H1 (cell line): ENCODE results near the gene ADPRM. TPM values are rescaled to one million over a fixed set of nuclear protein-coding genes. Genes with fewer than 3 reads are reported as not detected.

ENCODE experiments used
- CTCF ChIA-PET: fragments of 300-600 bp; sonication (Branson Sonifier 250); formaldehyde crosslinking; loops from one replicate; lab custom pipeline; 2021; ENCODE audit not compliant: partially characterized antibody; lab: Charles Lee
- POLR2A ChIA-PET: fragments of 300-600 bp; sonication (Branson Sonifier 250); formaldehyde crosslinking; loops from one replicate; lab custom pipeline; 2021; ENCODE audit warnings: inconsistent platforms; ENCODE audit not compliant: partially characterized antibody; lab: Charles Lee
- DNase-seq, 2 experiments: peaks; one replicate each; pipeline versions ENCODE4 v3.0.0 to v3.0.0-alpha.2; 2010 to 2022; ENCODE audit warnings: low spot score in 2 of 2, low read depth in 1 of 2, mixed read lengths in 1 of 2
- FAIRE-seq: peaks from 2 replicates; lab custom pipeline; 2011; peaks lifted over from hg19 to GRCh38; lab: Jason Lieb, UNC
- H2AFZ ChIP-seq: 2 replicates; pipeline ENCODE4 v1.8.1; 2012; ENCODE audit warnings: low read length, inconsistent platforms
- H2AK5ac ChIP-seq: 2 replicates; pipeline ENCODE4 v1.6.1; 2013; ENCODE audit warnings: low read depth, low read length
- H2BK120ac ChIP-seq: replicated peaks from 2 replicates; pipeline ENCODE3; 2013; ENCODE audit warnings: low read depth, low read length, inconsistent platforms
- H2BK12ac ChIP-seq: 2 replicates; pipeline ENCODE4 v1.6.1; 2013; ENCODE audit warnings: low read depth, low read length
- H2BK15ac ChIP-seq: 2 replicates; pipeline ENCODE4 v1.6.1; 2013; ENCODE audit warnings: low read length
- H2BK20ac ChIP-seq: 2 replicates; pipeline ENCODE4 v1.6.1; 2013; ENCODE audit warnings: low read length
- H2BK5ac ChIP-seq: 2 replicates; pipeline ENCODE4 v1.6.1; 2013; ENCODE audit warnings: low read depth, low read length
- H3K14ac ChIP-seq: 2 replicates; pipeline ENCODE4 v1.6.1; 2013; ENCODE audit warnings: inconsistent platforms; ENCODE audit not compliant: insufficient read length
- H3K18ac ChIP-seq: 2 replicates; pipeline ENCODE4 v1.6.1; 2013; ENCODE audit warnings: low read length; ENCODE audit errors: extremely low read depth
- H3K23ac ChIP-seq: 2 replicates; pipeline ENCODE4 v1.6.1; 2013; ENCODE audit warnings: inconsistent platforms; ENCODE audit not compliant: insufficient read length
- H3K23me2 ChIP-seq: 2 replicates; pipeline ENCODE4 v1.6.1; 2013; ENCODE audit warnings: low read depth, low read length
- H3K27ac ChIP-seq: 2 replicates; pipeline ENCODE4 v1.6.1; 2011; ENCODE audit warnings: low read depth, low read length, inconsistent platforms
- H3K27me3 ChIP-seq, 4 experiments: replicated peaks in 1 of 4; 1 replicate in 1 of 4; 2 replicates in 3 of 4; pipeline versions ENCODE4 v1.6.1 to v1.8.1; 2011 to 2013; ENCODE audit warnings: low read length in 3 of 4, mild to moderate bottlenecking in 3 of 4, inconsistent platforms in 2 of 4, mixed read lengths in 2 of 4, moderate library complexity in 1 of 4; ENCODE audit not compliant: control insufficient read depth in 3 of 4, insufficient read depth in 3 of 4; ENCODE audit errors: extremely low read depth in 1 of 4
- H3K36me3 ChIP-seq, 4 experiments: 2 replicates each; pipeline versions ENCODE4 v1.6.1 to v1.8.1; 2011 to 2013; ENCODE audit warnings: mild to moderate bottlenecking in 4 of 4, low read length in 3 of 4, moderate library complexity in 2 of 4, control low read depth in 1 of 4, inconsistent platforms in 1 of 4; ENCODE audit not compliant: insufficient read depth in 4 of 4, control insufficient read depth in 2 of 4
- H3K4ac ChIP-seq: replicated peaks from 2 replicates; pipeline ENCODE3; 2013; ENCODE audit warnings: low read length, low read depth, mixed read lengths, inconsistent platforms; ENCODE audit not compliant: insufficient read length
- H3K4me1 ChIP-seq, 4 experiments: replicated peaks in 1 of 4; 1 replicate in 1 of 4; 2 replicates in 3 of 4; pipeline versions ENCODE4 v1.6.1 to v1.8.1; 2011 to 2013; ENCODE audit warnings: low read length in 3 of 4, inconsistent platforms in 2 of 4, mixed read lengths in 1 of 4; ENCODE audit not compliant: insufficient read depth in 4 of 4, control insufficient read depth in 3 of 4
- H3K4me2 ChIP-seq, 2 experiments: 2 replicates each; pipeline versions ENCODE4 v1.6.1 to v1.8.1; 2011 to 2013; ENCODE audit warnings: low read depth in 2 of 2, low read length in 2 of 2, control low read depth in 1 of 2, inconsistent platforms in 1 of 2, mild to moderate bottlenecking in 1 of 2; ENCODE audit not compliant: insufficient read depth in 1 of 2
- H3K4me3 ChIP-seq, 4 experiments: fragments of 200-600, 300-600 bp in 1 of 4; sonication (generic), shearing (Covaris generic), sonication (Bioruptor Twin) in 1 of 4; 2 replicates each; pipeline versions ENCODE4 v1.5.1 to v1.8.1; 2011 to 2016; ENCODE audit warnings: low read length in 4 of 4, low read depth in 3 of 4, control low read depth in 2 of 4, inconsistent platforms in 2 of 4, mild to moderate bottlenecking in 2 of 4, mixed read lengths in 1 of 4, moderate library complexity in 1 of 4; ENCODE audit not compliant: insufficient read depth in 2 of 4; ENCODE audit errors: extremely low read depth in 1 of 4
- H3K56ac ChIP-seq: replicated peaks from 2 replicates; pipeline ENCODE3; 2013; ENCODE audit warnings: low read depth, mild to moderate bottlenecking, mixed read lengths, low read length, inconsistent platforms; ENCODE audit not compliant: insufficient read length
- H3K79me1 ChIP-seq: 2 replicates; pipeline ENCODE4 v1.6.1; 2013; ENCODE audit warnings: low read depth, low read length, control low read depth
- H3K79me2 ChIP-seq, 2 experiments: 2 replicates each; pipeline versions ENCODE4 v1.6.1 to v1.8.1; 2012 to 2013; ENCODE audit warnings: low read length in 2 of 2, mild to moderate bottlenecking in 2 of 2, inconsistent platforms in 1 of 2; ENCODE audit not compliant: insufficient read depth in 2 of 2, control insufficient read depth in 1 of 2
- H3K9ac ChIP-seq, 4 experiments: replicated peaks in 1 of 4; 1 replicate in 1 of 4; 2 replicates in 3 of 4; pipeline versions ENCODE4 v1.6.1 to v1.8.1; 2011 to 2013; ENCODE audit warnings: low read depth in 3 of 4, low read length in 3 of 4, control low read depth in 2 of 4, mild to moderate bottlenecking in 2 of 4, moderate library complexity in 2 of 4, inconsistent platforms in 1 of 4; ENCODE audit errors: extremely low read depth in 1 of 4
- H3K9me3 ChIP-seq, 2 experiments: 2 replicates each; pipeline versions ENCODE4 v1.6.1 to v1.8.1; 2012 to 2013; ENCODE audit warnings: mild to moderate bottlenecking in 2 of 2, moderate library complexity in 2 of 2, control low read depth in 1 of 2, inconsistent platforms in 1 of 2, low read depth in 1 of 2, low read length in 1 of 2, mixed read lengths in 1 of 2; ENCODE audit not compliant: insufficient read depth in 2 of 2
- H4K20me1 ChIP-seq, 2 experiments: replicated peaks in 1 of 2; 2 replicates each; pipeline versions ENCODE3 to v1.8.1; 2011 to 2013; ENCODE audit warnings: inconsistent platforms in 2 of 2, low read length in 2 of 2, mild to moderate bottlenecking in 1 of 2; ENCODE audit not compliant: insufficient read depth in 2 of 2, control insufficient read depth in 1 of 2
- H4K5ac ChIP-seq: 2 replicates; pipeline ENCODE4 v1.6.1; 2013; ENCODE audit warnings: low read length, low read depth, mixed read lengths, inconsistent platforms; ENCODE audit not compliant: insufficient read length
- H4K8ac ChIP-seq: 2 replicates; pipeline ENCODE4 v1.8.0; 2013; ENCODE audit warnings: mild to moderate bottlenecking, moderate library complexity, low read length, inconsistent platforms; ENCODE audit not compliant: insufficient read depth; ENCODE audit errors: extremely low read depth
- H4K91ac ChIP-seq: replicated peaks from 2 replicates; pipeline ENCODE3; 2013; ENCODE audit warnings: low read length, mixed read lengths, inconsistent platforms; ENCODE audit not compliant: insufficient read length
- BACH1 ChIP-seq: IDR thresholded peaks from 2 replicates; pipeline ENCODE4 v1.6.1; 2012; ENCODE audit warnings: low read length, improper control_type of control experiment
- BCL11A ChIP-seq, 2 experiments: IDR thresholded peaks; one replicate each; pipeline ENCODE4 v1.6.1; 2011; ENCODE audit warnings: low read depth in 2 of 2, low read length in 2 of 2, mild to moderate bottlenecking in 2 of 2
- CBX5 ChIP-seq: fragments of 300-800, 300-1000 bp; sonication (generic); IDR thresholded peaks from 2 replicates; pipeline ENCODE4 v1.7.1; 2016; ENCODE audit warnings: antibody characterized with exemption, low read length, low read depth
- CHD2 ChIP-seq: IDR thresholded peaks from 2 replicates; pipeline ENCODE4 v1.6.1; 2012; ENCODE audit warnings: low read length, improper control_type of control experiment
- HDAC6 ChIP-seq: IDR thresholded peaks from one replicate; pipeline ENCODE4 v1.7.1; 2012; ENCODE audit warnings: low read depth, mild to moderate bottlenecking, inconsistent platforms, low read length, moderate library complexity
- KDM1A ChIP-seq: fragments of 200-600, 300-600 bp; sonication (generic); IDR thresholded peaks from 2 replicates; pipeline ENCODE4 v1.7.1; 2016; ENCODE audit warnings: mild to moderate bottlenecking, low read length, borderline replicate concordance
- NRF1 ChIP-seq: IDR thresholded peaks from 2 replicates; pipeline ENCODE4 v1.6.1; 2011; ENCODE audit warnings: mild to moderate bottlenecking, low read depth, low read length, improper control_type of control experiment
- RBBP5 ChIP-seq: IDR thresholded peaks from 2 replicates; pipeline ENCODE4 v1.7.1; 2012; ENCODE audit warnings: low read depth, mild to moderate bottlenecking, inconsistent platforms, low read length, moderate library complexity, borderline replicate concordance
- SIN3A ChIP-seq, 2 experiments: IDR thresholded peaks in 1 of 2; conservative IDR thresholded peaks in 1 of 2; 2 replicates each; pipeline ENCODE4 v1.6.1; 2011 to 2012; ENCODE audit warnings: low read length in 2 of 2, improper control_type of control experiment in 1 of 2, low read depth in 1 of 2, mild to moderate bottlenecking in 1 of 2
- SRF ChIP-seq: IDR thresholded peaks from 2 replicates; pipeline ENCODE4 v1.6.1; 2011; ENCODE audit warnings: mild to moderate bottlenecking, low read depth, low read length, moderate library complexity
- TAF7 ChIP-seq: optimal IDR thresholded peaks from 2 replicates; pipeline ENCODE3; 2011; ENCODE audit warnings: low read depth, mild to moderate bottlenecking, inconsistent platforms, low read length, moderate library complexity, borderline replicate concordance
- TBP ChIP-seq: IDR thresholded peaks from 2 replicates; pipeline ENCODE4 v1.6.1; 2011; ENCODE audit warnings: low read depth, low read length, improper control_type of control experiment
- YY1 ChIP-seq: IDR thresholded peaks from 2 replicates; pipeline ENCODE4 v1.6.1; 2011; ENCODE audit warnings: low read depth, mild to moderate bottlenecking, low read length
- WGBS, 2 experiments: shearing (Covaris generic) in 1 of 2; methylation state at CpG; one replicate each; pipeline versions ENCODE4 v1.1.6 to v1.1.7; 2013 to 2015; ENCODE audit warnings: low lambda C conversion rate in 2 of 2, mixed read lengths in 2 of 2, inconsistent platforms in 1 of 2, low coverage in 1 of 2, missing lambda C conversion rate in 1 of 2; ENCODE audit not compliant: insufficient replicate concordance in 2 of 2, insufficient coverage in 1 of 2, insufficient read length in 1 of 2; ENCODE audit errors: extremely low coverage in 1 of 2, missing lambda C conversion rate in 1 of 2; 5-methylcytosine and 5-hydroxymethylcytosine counted together
- polyA plus RNA-seq, 7 experiments: library from polyadenylated mRNA; depleted of rRNA in 3 of 7; stranded (reverse) in 5 of 7; unstranded in 2 of 7; fragments of >200 nt in 5 of 7; fragments of 200-250 nt in 2 of 7; gene quantifications; 1 replicate in 5 of 7; 2 replicates in 1 of 7; 4 replicates in 1 of 7; pipeline versions ENCODE4 v1.2.1 to v1.2.3, GENCODE V29; 2011 to 2013; ENCODE audit warnings: missing spikeins in 2 of 7, mixed read lengths in 2 of 7
- total RNA-seq: library from RNA; stranded (reverse); fragmentation: NEBNext Ultra II Directional; extraction: Animal tissue kit (Norgen Biotek cat#: 25700); gene quantifications from 2 replicates; pipeline ENCODE4 v1.2.1, GENCODE V29; 2021
- TF ChIP-seq, protein P1 (sequence below): IDR thresholded peaks from 2 replicates; pipeline ENCODE4 v1.6.1; 2012; ENCODE audit warnings: inconsistent platforms

Gene ADPRM
- total and polyA plus RNA-seq, 2 of the 8 experiments (the other 6 are each of a cell fraction or from before 2014, with no cell fraction given): 6.7 to 7.9 TPM

DNA sequence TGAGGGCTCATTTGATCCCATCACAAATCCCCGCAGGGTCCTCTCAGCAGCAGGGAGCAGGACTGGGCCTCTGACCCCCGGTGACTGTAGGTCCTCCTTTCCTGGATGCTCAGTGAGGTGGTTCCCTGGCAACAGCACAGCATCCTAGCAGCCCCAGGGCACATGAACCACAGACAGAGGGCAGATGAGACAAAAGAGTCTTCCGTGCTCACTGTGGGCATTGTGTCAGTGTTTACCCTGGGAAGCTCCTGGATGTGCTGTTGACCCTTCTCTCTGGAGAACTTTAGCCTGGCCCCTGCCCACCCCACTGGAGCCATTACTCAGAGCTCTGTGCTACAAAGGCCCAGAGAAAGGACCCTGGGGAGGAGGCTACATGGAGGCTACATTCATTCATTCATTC lies 54.2 kb downstream of the ADPRM start:
- Histone ChIP-seq H3K4me2 (no peak overlapping the region), H3K79me1 (no peaks in the 10 kb centered on the region), H3K9ac (no peak overlapping the region)
- no peak for TF ChIP-seq TAF7
- TF ChIP-seq KDM1A: no peak
- TF ChIP-seq RBBP5: no peak
- no peak for TF ChIP-seq BCL11A (IDR thresholded peaks at IDR 0.05; ENCODE audit: low read depth in 2 of 2, low read length in 2 of 2)
- TF ChIP-seq CBX5: no peak
- no peak for TF ChIP-seq TBP
- no peak for TF ChIP-seq CHD2
- TF ChIP-seq, protein P1, sequence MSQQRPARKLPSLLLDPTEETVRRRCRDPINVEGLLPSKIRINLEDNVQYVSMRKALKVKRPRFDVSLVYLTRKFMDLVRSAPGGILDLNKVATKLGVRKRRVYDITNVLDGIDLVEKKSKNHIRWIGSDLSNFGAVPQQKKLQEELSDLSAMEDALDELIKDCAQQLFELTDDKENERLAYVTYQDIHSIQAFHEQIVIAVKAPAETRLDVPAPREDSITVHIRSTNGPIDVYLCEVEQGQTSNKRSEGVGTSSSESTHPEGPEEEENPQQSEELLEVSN: no peak
- TF ChIP-seq HDAC6: no peak
- TF ChIP-seq SIN3A (conservative IDR thresholded peaks at IDR 0.05 in 1 of 2, IDR thresholded peaks at IDR 0.05 in 1 of 2; ENCODE audit: low read depth in 1 of 2, low read length in 2 of 2): no peak
- no peak for TF ChIP-seq SRF
- no peak for TF ChIP-seq NRF1
- no peak for TF ChIP-seq YY1
- no peak for TF ChIP-seq BACH1

More for the DNA sequence above, 54.2 kb downstream of the ADPRM start:
- Histone ChIP-seq H3K4me1 (peaks cover 7 to 21% (median 12%) of the 10 kb centered on the region in 4 experiments), H4K5ac (no peak overlapping the region), H4K8ac (no peak overlapping the region), H3K27me3 (no peaks in the 10 kb centered on the region), H2BK15ac (no peak overlapping the region), H3K14ac (no peak overlapping the region), H2BK120ac (no peak overlapping the region), H2AK5ac (no peak overlapping the region), H4K20me1 (no peaks in the 10 kb centered on the region), H3K23ac (no peak overlapping the region), H3K4ac (no peak overlapping the region), H3K27ac (no peak overlapping the region), H2AFZ (no peak overlapping the region), H2BK12ac (no peak overlapping the region), H3K23me2 (peaks cover 4% of the 10 kb centered on the region; the same call in 1 of the 2 replicates), H2BK5ac (no peak overlapping the region), H3K4me3 (no peak overlapping the region), H3K9me3 (no peaks in the 10 kb centered on the region), H3K56ac (no peak overlapping the region), H3K36me3 (no peaks in the 10 kb centered on the region), H3K18ac (no peak overlapping the region), H3K79me2 (no peaks in the 10 kb centered on the region), H4K91ac (no peak overlapping the region), H2BK20ac (no peak overlapping the region)
- WGBS, 2 experiments: 91% methylated on average over 3 of the region's 3 CpGs; no CpG with 5 or more reads in 1 of the 2 experiments
- FAIRE-seq (no peak), DNase-seq (no peak)
- ChIA-PET CTCF (interaction anchor here (1.4 to 4.8 kb wide), 4 partner anchors 15 to 93 kb away, joined by 5 to 40 read pairs (median 12); no protein-coding TSS in a partner anchor), POLR2A (no interaction called here)
